Panc1 (cell line): Measurements from ENCODE around the gene TCEA3. TPM values are rescaled to one million over a fixed set of nuclear protein-coding genes. Genes with fewer than 3 reads are reported as not detected.

ENCODE experiments used
- ATAC-seq: fragments of 200-7000 bp; cut with Tn5 transposase; 2 replicates; pipeline ENCODE4 v1.9.1; 2020; ENCODE audit warnings: mild to moderate bottlenecking, moderate library complexity
- BruUV-seq: library from RNA; stranded (reverse); fragments of 400-500 nt; replicated peaks from 2 replicates; lab custom pipeline; 2021; lab: Mats Ljungman, UMichigan
- CTCF ChIA-PET: fragments of 300-600 bp; sonication (Branson Sonifier 250); formaldehyde crosslinking; loops from one replicate; lab custom pipeline; 2022; ENCODE audit warnings: antibody characterized with exemption; lab: Charles Lee
- POLR2A ChIA-PET: fragments of 300-600 bp; sonication (Branson Sonifier 250); formaldehyde crosslinking; loops from one replicate; lab custom pipeline; 2022; ENCODE audit warnings: antibody characterized with exemption; lab: Charles Lee
- DNase-seq: peaks from one replicate; pipeline ENCODE4 v3.0.0-alpha.2; 2010; ENCODE audit warnings: low read depth, low spot score
- H3K27ac ChIP-seq: 2 replicates; pipeline ENCODE4 v1.5.1; 2011; ENCODE audit warnings: mild to moderate bottlenecking, low read length, inconsistent platforms
- H3K27me3 ChIP-seq: fragments of 200-500 bp; sonication (Bioruptor generic); 2 replicates; pipeline ENCODE4 v1.6.0; 2014; ENCODE audit warnings: low read length, inconsistent platforms; ENCODE audit not compliant: control insufficient read depth, insufficient read depth
- H3K36me3 ChIP-seq: fragments of 200-500 bp; sonication (Bioruptor generic); 2 replicates; pipeline ENCODE4 v1.5.1; 2014; ENCODE audit warnings: inconsistent platforms, mild to moderate bottlenecking, low read length, moderate library complexity; ENCODE audit not compliant: control insufficient read depth, insufficient read depth
- H3K4me1 ChIP-seq: 2 replicates; pipeline ENCODE4 v1.5.1; 2011; ENCODE audit warnings: inconsistent platforms, mild to moderate bottlenecking, low read length, moderate library complexity; ENCODE audit not compliant: control insufficient read depth, insufficient read depth
- H3K4me3 ChIP-seq, 2 experiments: 2 replicates each; pipeline ENCODE4 v1.5.1; 2011 to 2012; ENCODE audit warnings: low read depth in 2 of 2, low read length in 2 of 2, mild to moderate bottlenecking in 2 of 2, inconsistent platforms in 1 of 2, moderate library complexity in 1 of 2
- H3K9me3 ChIP-seq: fragments of 200-500 bp; sonication (Bioruptor generic); 2 replicates; pipeline ENCODE4 v1.5.1; 2014; ENCODE audit warnings: low read depth, mild to moderate bottlenecking, inconsistent platforms, low read length, moderate library complexity; ENCODE audit not compliant: control insufficient read depth, insufficient read depth
- CTCF ChIP-seq: fragments of 450-650 bp; IDR thresholded peaks from 2 replicates; pipeline ENCODE4 v1.5.1; 2017; ENCODE audit warnings: mild to moderate bottlenecking
- POLR2AphosphoS5 ChIP-seq: IDR thresholded peaks from 2 replicates; pipeline ENCODE4 v1.6.1; 2012; ENCODE audit warnings: mild to moderate bottlenecking, low read depth, low read length, moderate library complexity
- REST ChIP-seq, 2 experiments: IDR thresholded peaks; 2 replicates each; pipeline ENCODE4 v1.6.1; 2011 to 2012; ENCODE audit warnings: low read depth in 2 of 2, control low read depth in 1 of 2, low read length in 1 of 2, mild to moderate bottlenecking in 1 of 2, moderate library complexity in 1 of 2; ENCODE audit not compliant: insufficient read depth in 1 of 2
- SIN3A ChIP-seq: IDR thresholded peaks from 2 replicates; pipeline ENCODE4 v1.6.1; 2012; ENCODE audit warnings: low read depth, mild to moderate bottlenecking, low read length, moderate library complexity, borderline replicate concordance; ENCODE audit not compliant: insufficient read depth
- TCF7L2 ChIP-seq: IDR thresholded peaks from 2 replicates; pipeline ENCODE4 v1.6.1; 2011; ENCODE audit warnings: mild to moderate bottlenecking, low read depth, low read length, inconsistent platforms
- in situ Hi-C: cut with HindIII; loops from 2 replicates; pipeline ENCODE4 v1.10.0; 2016; ENCODE audit warnings: low sequenced_read_pairs, low pct_unique_long_range_greater_than_20kb
- intact Hi-C: fragments of 100-400 bp; cut with micrococcal nuclease; formaldehyde crosslinking; loops from one replicate; pipeline ENCODE4 v1.10.0; 2022; ENCODE audit not compliant: unreplicated experiment
- total RNA-seq: library from RNA; stranded (reverse); gene quantifications from one replicate; pipeline ENCODE4 v1.2.1, GENCODE V29; 2021; ENCODE audit not compliant: unreplicated experiment

TCEA3 gene
- total RNA-seq, 1 experiment from 2014 or later = 8.3 TPM

DNA sequence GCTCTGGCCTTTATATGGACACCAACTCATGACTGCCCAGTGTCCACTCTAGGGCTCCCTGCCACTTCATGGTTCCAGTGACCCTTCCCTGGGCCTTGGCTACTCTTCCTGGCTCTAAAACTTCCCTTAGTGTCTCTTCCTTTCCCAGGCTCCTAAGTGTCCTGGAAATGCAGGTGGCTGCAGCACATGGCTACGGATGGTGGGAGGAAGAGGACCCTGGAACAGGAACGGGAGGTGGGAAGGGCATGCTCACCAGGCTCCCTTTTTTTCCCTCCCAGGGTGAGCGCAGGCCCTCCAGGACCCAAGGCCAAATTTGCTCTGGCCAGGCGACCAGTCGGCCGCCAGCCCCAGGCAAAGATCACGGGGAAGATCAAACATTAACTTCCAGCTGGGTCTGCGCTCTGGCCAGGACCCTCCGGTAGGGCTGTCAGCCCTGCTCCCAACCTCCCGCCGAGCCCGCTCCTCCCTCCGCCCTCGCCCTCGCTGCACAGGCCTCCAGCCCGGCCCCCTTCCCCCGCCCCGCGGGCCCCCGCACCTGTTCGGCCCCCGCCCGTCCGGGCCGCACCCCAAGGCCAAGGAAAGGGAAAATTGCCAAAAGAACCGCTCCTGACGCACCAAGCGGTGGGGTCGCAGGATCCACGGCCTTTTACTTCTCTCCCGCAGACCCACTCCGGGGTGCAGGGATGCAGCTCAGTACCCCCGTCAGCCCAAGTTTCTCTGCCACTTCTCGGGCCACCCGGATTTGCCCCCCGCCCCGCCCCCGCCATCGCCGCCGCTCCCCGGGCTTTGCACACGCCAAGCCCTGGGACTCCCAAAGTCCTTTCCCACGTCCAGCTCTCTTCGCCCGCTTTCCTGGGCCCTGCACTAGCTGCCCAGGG, 894 bp downstream of the TCEA3 start:
- intact Hi-C loops (no loop called here), in situ Hi-C loops (no loop called here)
- Histone ChIP-seq H3K27me3 (no peaks in the 10 kb centered on the region), H3K27ac (no peak overlapping the region), H3K4me3 (peak overlapping the region; percentile 47 to 55), H3K4me1 (peaks cover 13% of the 10 kb centered on the region), H3K9me3 (no peaks in the 10 kb centered on the region), H3K36me3 (no peaks in the 10 kb centered on the region)
- BruUV-seq = no TSS peak
- TF ChIP-seq REST (IDR thresholded peaks at IDR 0.05; ENCODE audit: insufficient read depth in 1 of 2, low read depth in 2 of 2, low read length in 1 of 2) (no peak), SIN3A (no peak), CTCF (no peak)
- CTCF ChIA-PET = interaction anchor here (0.7 kb wide), 1 partner anchor 79 kb away, joined by 3 read pairs; no protein-coding TSS in a partner anchor
- no peak for DNase-seq
- peak; percentile 48 for ATAC-seq
- POLR2A ChIA-PET = no interaction called here

DNA sequence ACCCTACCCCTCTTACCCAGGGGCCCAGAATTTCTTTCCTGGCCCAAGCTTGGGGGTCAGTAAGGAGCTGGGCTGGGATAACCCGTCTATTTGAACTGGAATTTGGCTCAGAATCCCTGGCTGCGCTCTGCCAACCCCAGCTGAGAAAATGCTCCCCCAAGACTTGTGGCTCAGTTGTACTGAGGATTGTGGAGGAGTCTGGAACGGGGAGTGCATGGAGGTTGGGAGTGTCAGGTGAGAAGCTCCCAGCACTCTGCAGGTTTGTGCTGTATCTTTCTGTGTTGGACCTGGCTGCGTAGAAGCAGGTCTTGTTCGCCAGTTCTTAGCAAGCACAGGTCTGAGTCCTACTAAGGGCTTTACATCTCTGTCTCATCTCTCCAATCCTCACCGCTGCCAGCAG, 1.6 kb downstream of the TCEA3 start:
- Histone ChIP-seq H3K27me3 (no peaks in the 10 kb centered on the region), H3K36me3 (no peaks in the 10 kb centered on the region), H3K4me1 (peaks cover 13% of the 10 kb centered on the region), H3K4me3 (no peak overlapping the region; a peak in 1 of 4 replicates), H3K27ac (no peak overlapping the region), H3K9me3 (no peaks in the 10 kb centered on the region)
- no peak for DNase-seq
- CTCF ChIA-PET = interaction anchor here (0.5 to 0.6 kb wide), 2 partner anchors 83 to 111 kb away, joined by 4 to 5 read pairs; no protein-coding TSS in a partner anchor
- in situ Hi-C loops (no loop called here), intact Hi-C loops (no loop called here)
- POLR2A ChIA-PET = no interaction called here
- no TSS peak for BruUV-seq
- peak; percentile 11 for ATAC-seq
- no peak for TF ChIP-seq REST (IDR thresholded peaks at IDR 0.05; ENCODE audit: insufficient read depth in 1 of 2, low read depth in 2 of 2, low read length in 1 of 2)
- no peak for TF ChIP-seq POLR2AphosphoS5
- TF ChIP-seq CTCF = no peak
- no peak for TF ChIP-seq SIN3A
- no peak for TF ChIP-seq TCF7L2
